ENCODE data around the gene SIAH1. TPM values are rescaled to one million over a fixed set of nuclear protein-coding genes. Genes with fewer than 3 reads are reported as not detected.

SIAH1 gene
- total and polyA plus RNA-seq, 2 of the 8 experiments (the other 6 are each of a cell fraction or from before 2014, with no cell fraction given) = 19.5 to 33.9 TPM

GRCh38 chr16:48342591-48342990, 42.6 kb downstream of the SIAH1 start:
- no peak overlapping the region for H4K91ac ChIP-seq (replicated peaks; ENCODE audit: insufficient read length, low read length)
- no peaks in the 10 kb centered on the region for H3K9me3 ChIP-seq (ENCODE audit: insufficient read depth in 2 of 2, low read depth in 1 of 2, low read length in 1 of 2)
- no peak overlapping the region for H3K18ac ChIP-seq (ENCODE audit: extremely low read depth, low read length)
- no peak for DNase-seq (ENCODE audit: low read depth in 1 of 2, low spot score in 2 of 2)
- H2BK12ac ChIP-seq (ENCODE audit: low read depth, low read length) = no peak overlapping the region
- no peak overlapping the region for H2AK5ac ChIP-seq (ENCODE audit: low read depth, low read length)
- POLR2A ChIA-PET (ENCODE audit: partially characterized antibody) = interaction anchor here (0.8 kb wide), 1 partner anchor 19 kb away, joined by 3 read pairs; no protein-coding TSS in a partner anchor
- no peak overlapping the region for H3K4me2 ChIP-seq (ENCODE audit: insufficient read depth in 1 of 2, low read depth in 2 of 2, low read length in 2 of 2)
- no peak overlapping the region for H3K9ac ChIP-seq (replicated peaks in 1 of 4; ENCODE audit: extremely low read depth in 1 of 4, low read depth in 3 of 4, low read length in 3 of 4)
- no peaks in the 10 kb centered on the region for H3K23me2 ChIP-seq (ENCODE audit: low read depth, low read length)
- 93% methylated on average over 2 of the region's 2 CpGs; no CpG with 5 or more reads in 1 of the 2 experiments for WGBS, 2 experiments (ENCODE audit: extremely low coverage in 1 of 2, insufficient coverage in 1 of 2, insufficient read length in 1 of 2, insufficient replicate concordance in 2 of 2, low coverage in 1 of 2, low lambda C conversion rate in 2 of 2, missing lambda C conversion rate in 1 of 2)
- H3K4me1 ChIP-seq (replicated peaks in 1 of 4; ENCODE audit: control insufficient read depth in 3 of 4, insufficient read depth in 4 of 4, low read length in 3 of 4) = no peaks in the 10 kb centered on the region; a peak in 1 of 7 replicates
- H2BK20ac ChIP-seq (ENCODE audit: low read length) = no peak overlapping the region
- no peak overlapping the region for H2BK120ac ChIP-seq (replicated peaks; ENCODE audit: low read depth, low read length)
- H4K8ac ChIP-seq (ENCODE audit: extremely low read depth, insufficient read depth, low read length) = no peak overlapping the region
- H3K36me3 ChIP-seq (ENCODE audit: control insufficient read depth in 2 of 4, insufficient read depth in 4 of 4, low read length in 3 of 4) = no peaks in the 10 kb centered on the region; a peak in 1 of 8 replicates
- no peak overlapping the region for H3K27ac ChIP-seq (ENCODE audit: low read depth, low read length)
- CTCF ChIA-PET (ENCODE audit: partially characterized antibody) = interaction anchor here (1.8 kb wide), 1 partner anchor 20 kb away, joined by 6 read pairs; no protein-coding TSS in a partner anchor
- no peak overlapping the region for H3K14ac ChIP-seq (ENCODE audit: insufficient read length)
- H3K27me3 ChIP-seq (replicated peaks in 1 of 4; ENCODE audit: control insufficient read depth in 3 of 4, extremely low read depth in 1 of 4, insufficient read depth in 3 of 4, low read length in 3 of 4) = no peaks in the 10 kb centered on the region
- H3K79me1 ChIP-seq (ENCODE audit: low read depth, low read length) = no peaks in the 10 kb centered on the region; the same call in 1 of the 2 replicates
- no peak overlapping the region for H2BK5ac ChIP-seq (ENCODE audit: low read depth, low read length)
- no peak overlapping the region for H2BK15ac ChIP-seq (ENCODE audit: low read length)
- H2AFZ ChIP-seq (ENCODE audit: low read length) = no peak overlapping the region
- H4K20me1 ChIP-seq (replicated peaks in 1 of 2; ENCODE audit: control insufficient read depth in 1 of 2, insufficient read depth in 2 of 2, low read length in 2 of 2) = peaks cover 0 to 6% of the 10 kb centered on the region in 2 experiments
- H3K4ac ChIP-seq (replicated peaks; ENCODE audit: insufficient read length, low read depth, low read length) = no peak overlapping the region
- H4K5ac ChIP-seq (ENCODE audit: insufficient read length, low read depth, low read length) = no peak overlapping the region
- H3K4me3 ChIP-seq (ENCODE audit: extremely low read depth in 1 of 4, insufficient read depth in 2 of 4, low read depth in 3 of 4, low read length in 4 of 4) = no peak overlapping the region
- no peak for FAIRE-seq
- H3K79me2 ChIP-seq (ENCODE audit: control insufficient read depth in 1 of 2, insufficient read depth in 2 of 2, low read length in 2 of 2) = no peaks in the 10 kb centered on the region
- H3K23ac ChIP-seq (ENCODE audit: insufficient read length) = no peak overlapping the region
- H3K56ac ChIP-seq (replicated peaks; ENCODE audit: insufficient read length, low read depth, low read length) = no peak overlapping the region
- no peak for TF ChIP-seq BRCA1 (IDR thresholded peaks at IDR 0.05; ENCODE audit: low read depth, low read length)
- TF ChIP-seq HDAC2 (IDR thresholded peaks at IDR 0.05; ENCODE audit: borderline replicate concordance in 1 of 2, low read depth in 2 of 2, low read length in 2 of 2) = no peak
- no peak for TF ChIP-seq SP2 (IDR thresholded peaks at IDR 0.05; ENCODE audit: low read length)
- no peak for TF ChIP-seq RXRA (IDR thresholded peaks at IDR 0.05; ENCODE audit: insufficient read depth, low read depth, low read length)
- no peak for TF ChIP-seq TCF12 (IDR thresholded peaks at IDR 0.05; ENCODE audit: low read depth, low read length)
- TF ChIP-seq CTCF (IDR thresholded peaks at IDR 0.05; ENCODE audit: control extremely low read depth in 1 of 3, insufficient read depth in 1 of 3, low read depth in 1 of 3, low read length in 3 of 3) = no peak
- TF ChIP-seq RBBP5 (IDR thresholded peaks at IDR 0.05; ENCODE audit: borderline replicate concordance, low read depth, low read length) = no peak

All from H1 (cell line).